ENCODE data around the gene FAU.
"Not testable (repeated sequence)": the region's sequence is repeated elsewhere in the genome, so short reads cannot be mapped to it uniquely, and the experiment has no call there.

The FAU gene

DNA sequence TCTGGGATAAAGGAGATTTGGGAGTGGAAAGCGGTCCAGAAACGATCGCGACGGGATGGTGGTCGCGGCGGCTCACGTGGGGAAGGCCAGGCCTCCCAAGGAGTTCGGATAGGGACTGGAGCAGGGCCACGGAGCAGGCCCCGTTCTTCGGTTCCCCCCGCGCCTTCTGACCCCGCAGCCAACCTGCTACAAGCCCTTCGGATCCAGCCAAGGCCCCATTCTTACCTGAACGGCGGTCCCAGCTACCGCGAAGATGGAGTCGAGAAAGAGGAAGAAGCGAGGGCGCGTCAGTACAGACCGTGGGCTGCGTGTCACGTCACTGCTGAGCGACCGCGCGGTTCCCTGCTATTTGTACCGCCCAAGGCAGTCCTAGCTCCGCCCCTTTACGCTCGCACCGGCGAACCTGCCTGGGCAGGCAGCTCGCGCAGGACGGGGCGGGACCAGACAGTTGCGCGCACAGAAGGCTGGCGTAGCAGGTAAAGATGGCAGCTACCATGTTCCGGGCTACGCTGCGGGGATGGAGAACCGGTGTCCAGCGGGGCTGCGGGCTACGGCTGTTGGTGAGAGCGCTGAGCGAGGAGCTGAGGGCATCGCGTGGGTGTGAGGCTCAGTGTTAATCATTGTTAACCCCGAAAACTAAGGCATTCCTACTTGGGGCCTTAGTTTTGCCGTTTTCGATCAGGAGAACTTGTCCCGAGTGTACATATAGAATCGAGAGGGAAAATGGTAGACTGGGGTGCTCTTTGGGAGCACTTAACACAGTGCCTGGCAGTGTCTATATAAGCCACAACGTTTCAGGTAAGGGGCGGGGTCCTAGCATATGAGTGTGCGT is at the start of gene FAU, which contains the start of gene MRPL49:
Gene FAU, minus strand, starts transcription at position 270 of the 832 bp plus-strand sequence. CDS start 321 bp downstream, outside the sequence.
Gene MRPL49, plus strand, starts transcription at position 457 of the 832 bp plus-strand sequence. Its CDS starts 26 bp downstream, at position 483.
- peak; percentile 97 for DNase-seq (ENCODE audit: low read depth)

DNA sequence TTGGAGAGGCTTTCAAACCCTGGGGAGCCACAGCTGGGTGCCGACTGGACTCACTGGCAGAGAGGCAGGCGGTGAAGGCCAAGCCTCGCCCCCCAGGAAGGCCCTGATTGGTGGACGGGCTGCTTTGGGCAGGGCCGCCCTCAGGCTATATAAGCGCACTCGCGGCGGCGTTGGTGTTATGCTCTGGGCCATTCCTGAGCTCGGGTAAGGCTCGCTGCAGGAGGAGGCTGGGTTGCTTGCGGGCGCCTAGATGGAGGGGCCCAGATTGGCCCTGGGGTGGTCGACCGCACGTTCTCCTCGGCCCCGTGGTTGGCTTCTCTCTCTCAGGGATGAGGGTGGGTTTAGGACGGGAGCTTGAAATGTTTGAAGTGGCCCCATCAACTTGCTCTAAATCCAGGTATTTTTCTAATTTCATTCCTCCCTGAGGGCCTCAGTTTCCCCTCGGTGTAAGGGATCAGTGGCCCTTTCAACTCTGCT is 48.2 kb upstream of the FAU start, which contains the start of gene SPDYC:
Gene SPDYC, plus strand, starts transcription at position 176 of the 477 bp plus-strand sequence. CDS start 1,125 bp downstream, outside the sequence.
- no peak for DNase-seq (ENCODE audit: low read depth)

DNA sequence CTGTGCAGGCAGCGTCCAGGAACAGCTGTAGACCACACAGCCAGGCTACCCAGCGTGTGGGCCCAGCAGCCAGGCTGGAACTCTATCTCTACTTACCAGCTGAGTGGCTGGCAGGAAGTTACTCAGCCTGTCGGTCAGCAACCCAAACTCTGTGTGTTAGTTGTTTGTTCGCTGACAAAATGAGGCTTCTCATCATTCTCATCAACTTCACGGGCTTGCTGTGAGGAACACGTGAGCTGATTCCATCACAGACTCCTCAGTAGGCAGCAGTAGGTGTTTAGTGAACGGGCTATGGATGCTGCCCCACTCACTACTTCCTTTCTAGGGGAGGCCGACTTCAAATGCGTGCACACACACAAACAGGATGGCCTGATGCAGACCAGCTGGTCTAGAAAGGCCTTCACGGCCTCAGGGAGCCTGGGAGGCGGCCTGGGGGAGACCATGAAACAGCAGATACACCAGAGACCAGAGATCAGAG is 47.3 kb upstream of the FAU start:
- no peak for DNase-seq (ENCODE audit: low read depth)

DNA sequence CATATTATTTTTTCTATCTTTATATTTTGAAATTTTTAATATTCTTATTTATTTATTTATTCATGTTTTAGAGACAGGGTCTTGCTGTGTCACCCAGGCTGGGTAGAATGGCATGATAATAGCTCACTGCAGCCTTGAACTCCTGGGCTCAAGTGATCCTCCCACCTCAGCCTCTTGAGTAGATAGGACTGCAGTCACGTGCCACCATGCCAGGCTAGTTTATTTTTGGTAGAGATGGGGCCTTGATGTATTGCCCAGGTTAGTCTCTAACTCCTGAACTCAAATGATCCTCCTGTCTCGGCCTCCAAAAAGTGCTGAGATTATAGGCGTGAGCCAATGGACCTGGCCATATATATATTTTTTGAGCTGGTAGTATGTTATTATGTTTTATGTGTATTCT is 45.7 kb upstream of the FAU start:
- no peak for DNase-seq (ENCODE audit: low read depth)

DNA sequence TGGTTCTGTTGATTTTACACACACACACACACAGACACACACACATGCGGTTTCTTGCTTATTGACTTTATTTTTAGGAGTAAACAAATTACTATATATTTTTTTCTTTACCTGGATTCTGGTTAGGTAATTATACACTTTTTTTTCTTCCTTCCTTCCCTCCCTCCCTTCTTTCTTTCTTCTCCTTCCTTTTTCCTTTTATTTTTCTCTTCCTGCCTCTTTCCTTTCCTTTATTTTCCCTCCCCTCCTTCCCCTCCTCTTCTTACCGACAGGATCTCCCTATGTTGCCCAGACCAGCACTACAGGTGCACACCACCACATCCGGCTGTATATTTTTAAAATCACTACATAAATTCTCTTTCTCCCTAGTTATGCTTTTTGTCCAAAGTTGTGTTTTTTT is 45.0 kb upstream of the FAU start:
- no peak for DNase-seq (ENCODE audit: low read depth)

DNA sequence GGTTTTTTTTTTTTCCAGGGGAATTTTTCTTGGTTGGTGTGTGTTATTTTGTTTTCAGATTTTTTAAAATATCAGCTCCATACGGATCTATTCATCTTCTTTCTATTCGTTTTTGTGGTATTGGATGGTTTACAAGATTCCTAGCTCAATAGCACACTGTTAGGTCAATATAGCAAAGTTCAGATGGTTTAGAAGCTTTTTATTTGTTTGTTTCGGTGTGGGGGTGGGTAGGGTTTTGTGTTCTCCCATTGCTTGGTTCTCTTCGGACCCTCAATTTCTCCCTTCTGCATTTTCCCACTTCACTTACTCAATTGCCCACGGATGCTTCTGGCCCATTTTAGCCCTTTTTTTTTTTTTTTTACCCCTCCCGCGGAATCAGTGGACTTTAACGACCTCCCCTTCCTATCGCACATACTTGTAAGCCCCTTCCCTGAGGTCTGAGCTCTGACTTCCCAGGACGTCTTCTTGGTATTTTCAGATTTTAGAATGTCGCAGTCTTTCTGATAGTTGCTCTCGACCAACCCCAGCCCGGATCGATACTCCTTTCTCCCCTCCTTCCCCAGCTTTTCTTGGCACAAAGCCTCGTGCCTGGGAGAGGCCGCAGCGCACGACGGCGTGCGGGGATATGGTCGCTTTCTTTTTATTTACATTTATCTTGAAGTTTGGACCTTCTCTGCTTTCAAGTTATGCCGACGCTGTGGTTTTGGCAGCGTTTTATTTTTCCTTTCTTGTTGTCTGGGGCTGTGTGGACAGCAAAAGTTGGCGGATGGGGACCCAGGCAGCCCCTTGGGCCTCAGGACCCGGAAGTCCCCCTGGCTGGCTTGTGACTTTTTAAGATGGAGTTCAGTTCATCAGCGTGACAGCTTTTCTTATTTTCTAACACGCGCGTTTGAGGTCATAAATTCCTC is 43.7 kb upstream of the FAU start:
- no peak for DNase-seq (ENCODE audit: low read depth)

DNA sequence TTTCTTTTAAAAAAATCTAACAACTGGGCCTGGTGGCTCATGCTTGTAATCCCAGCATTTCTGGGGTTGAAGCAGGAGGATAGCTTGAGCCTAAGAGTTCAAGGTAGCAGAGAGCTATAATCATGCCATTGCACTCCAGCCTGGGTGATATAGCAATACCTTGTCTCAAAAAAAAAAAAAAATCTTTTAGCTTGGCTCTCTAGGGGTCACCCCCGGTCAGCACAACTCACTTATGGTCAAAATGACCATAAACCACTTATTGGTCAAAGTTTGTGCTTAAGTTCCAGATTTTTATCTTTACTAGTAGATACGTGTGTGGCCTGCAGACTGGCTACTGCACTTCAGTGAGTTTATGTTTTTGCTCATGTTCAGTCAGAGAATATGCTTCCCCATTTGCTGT is 41.8 kb upstream of the FAU start:
- no peak for DNase-seq (ENCODE audit: low read depth)

DNA sequence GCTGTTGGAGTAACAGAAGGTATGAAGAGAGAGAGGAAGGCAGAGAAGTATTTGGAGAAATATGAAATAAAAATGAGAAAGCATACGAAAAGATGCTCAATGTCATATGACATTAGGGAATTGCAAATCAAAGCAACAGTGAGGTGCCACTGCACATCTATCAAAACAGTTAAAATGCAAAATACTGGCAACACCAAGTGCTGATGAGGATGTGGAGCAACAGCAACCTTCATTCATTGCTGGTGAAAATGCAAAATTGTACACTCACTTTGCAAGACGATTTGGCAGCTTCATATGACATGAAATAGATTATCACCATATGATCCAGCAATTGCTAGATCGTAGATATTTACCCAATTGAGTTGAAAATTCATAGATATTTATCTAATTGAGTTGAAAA is 38.7 kb upstream of the FAU start:
- DNase-seq (ENCODE audit: low read depth) = no peak

DNA sequence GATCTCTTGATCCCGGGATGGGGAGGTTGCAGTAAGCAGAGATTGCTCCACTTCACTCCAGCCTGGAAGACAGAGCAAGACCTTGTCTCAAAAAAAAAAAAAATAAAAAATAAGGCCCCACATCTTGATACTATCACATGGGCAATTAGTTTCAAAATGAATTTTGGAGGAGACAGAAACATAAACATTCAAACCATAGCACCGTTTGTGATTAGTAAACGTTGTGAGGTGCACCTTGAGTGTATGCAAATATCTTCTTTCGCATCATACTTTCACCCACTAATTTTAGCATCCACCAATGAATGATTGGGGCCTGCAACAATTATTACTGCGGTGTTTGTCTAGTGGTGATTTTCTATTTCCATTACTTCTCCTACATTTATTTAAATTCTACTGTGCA is 37.1 kb upstream of the FAU start:
- no peak for DNase-seq (ENCODE audit: low read depth)

DNA sequence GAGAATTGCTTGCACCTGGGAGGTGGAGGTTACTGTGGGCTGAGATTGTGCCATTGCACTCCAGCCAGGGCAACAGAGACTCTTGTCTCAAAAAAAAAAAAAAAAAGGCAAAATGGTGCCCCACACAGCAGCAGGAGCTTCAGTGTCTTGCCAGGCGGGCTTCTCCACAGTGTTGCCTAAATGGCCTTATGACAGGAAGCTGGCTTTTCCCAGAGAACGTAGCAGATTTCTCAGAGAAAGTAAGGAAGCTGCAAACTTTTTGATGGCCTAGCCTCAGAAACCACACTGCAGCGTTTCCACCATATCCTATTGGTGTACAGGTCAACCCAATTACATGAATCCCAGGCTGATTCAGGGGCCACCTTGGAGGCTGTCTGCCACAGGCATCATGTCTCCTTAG is 35.4 kb upstream of the FAU start:
- DNase-seq (ENCODE audit: low read depth) = no peak

DNA sequence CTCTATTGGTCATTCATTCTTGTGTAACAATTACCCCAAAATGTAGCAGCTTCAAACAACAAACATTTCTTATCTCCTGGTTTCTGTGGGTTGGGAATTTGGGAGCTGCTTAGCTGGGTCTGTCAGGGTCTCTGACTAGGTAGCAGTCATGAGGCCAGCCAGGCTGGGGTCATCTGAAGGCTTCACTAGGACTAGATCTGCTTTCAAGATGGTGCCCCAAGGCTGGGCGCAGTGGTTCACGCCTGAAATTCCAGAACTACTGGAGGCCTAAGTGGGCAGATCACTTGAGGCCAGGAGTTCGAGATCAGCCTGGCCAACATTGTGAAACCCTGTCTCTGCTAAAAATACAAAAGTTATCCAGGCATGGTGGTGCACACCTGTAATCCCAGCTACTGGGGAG is 35.0 kb upstream of the FAU start:
- no peak for DNase-seq (ENCODE audit: low read depth)

DNA sequence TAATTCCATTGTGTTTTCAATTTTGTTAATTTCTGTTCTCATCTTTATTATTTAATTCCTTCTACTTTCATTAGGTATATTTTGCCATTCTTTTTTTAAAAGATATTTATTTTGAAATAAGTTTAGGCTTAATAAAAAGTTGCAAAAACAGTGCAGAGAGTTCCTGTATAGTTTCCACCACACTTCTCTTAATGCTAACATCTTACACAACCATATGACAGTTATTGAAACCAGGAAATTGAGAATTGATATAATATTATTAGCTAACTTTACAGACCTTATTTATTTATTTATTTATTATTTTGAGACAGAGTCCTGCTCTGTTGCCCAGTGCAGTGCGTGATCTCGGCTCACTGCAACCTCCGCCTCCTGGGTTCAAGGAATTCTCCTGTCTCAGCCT is 34.3 kb upstream of the FAU start:
- DNase-seq (ENCODE audit: low read depth) = no peak

DNA sequence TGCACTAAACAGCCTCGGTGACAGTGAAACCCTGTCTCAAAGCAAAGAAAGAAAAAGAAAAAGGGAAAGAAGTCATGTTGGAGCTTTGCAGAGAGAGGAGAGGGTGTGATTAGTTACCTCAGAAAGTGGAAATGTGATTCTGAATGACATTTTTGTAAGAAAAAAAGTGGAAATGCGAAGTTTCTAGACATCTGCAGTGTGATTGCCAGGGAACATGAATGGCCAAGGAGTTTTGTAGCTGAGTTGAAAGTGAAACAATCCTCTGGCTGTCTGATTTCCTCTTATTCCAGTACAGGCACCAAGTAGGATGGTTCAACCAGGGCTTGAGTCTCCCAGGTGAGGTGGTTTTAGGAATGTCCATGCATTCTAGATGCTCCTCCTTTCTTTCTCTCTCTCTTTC is 30.2 kb upstream of the FAU start:
- no peak for DNase-seq (ENCODE audit: low read depth)

DNA sequence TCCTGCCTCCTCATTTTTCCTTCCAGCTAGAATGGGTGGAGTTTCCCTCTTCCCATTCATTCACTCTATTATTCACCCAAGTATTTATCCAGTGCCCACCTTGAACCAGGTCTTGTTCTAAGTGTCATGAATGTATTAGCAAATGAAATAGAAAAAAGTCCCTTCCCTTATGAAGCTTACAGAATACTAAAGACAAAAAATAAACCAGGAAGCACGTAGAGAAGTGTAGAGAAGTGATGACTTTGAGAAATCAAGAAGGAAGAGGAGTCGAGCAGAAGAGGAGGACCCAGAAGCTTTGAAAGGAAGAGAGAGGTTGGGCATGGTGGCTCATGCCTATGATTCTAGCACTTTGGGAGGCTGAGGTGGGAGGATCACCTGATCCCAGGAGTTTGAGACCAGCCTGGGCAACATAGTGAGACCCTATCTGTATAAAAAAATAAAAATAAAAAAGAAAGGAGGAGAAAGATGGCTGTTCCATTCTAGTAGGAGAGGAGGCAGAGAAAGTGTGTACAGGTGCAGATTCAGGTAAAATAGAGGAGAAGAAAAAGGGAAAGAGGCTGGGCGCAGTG is 29.5 kb upstream of the FAU start:
- no peak for DNase-seq (ENCODE audit: low read depth)

DNA sequence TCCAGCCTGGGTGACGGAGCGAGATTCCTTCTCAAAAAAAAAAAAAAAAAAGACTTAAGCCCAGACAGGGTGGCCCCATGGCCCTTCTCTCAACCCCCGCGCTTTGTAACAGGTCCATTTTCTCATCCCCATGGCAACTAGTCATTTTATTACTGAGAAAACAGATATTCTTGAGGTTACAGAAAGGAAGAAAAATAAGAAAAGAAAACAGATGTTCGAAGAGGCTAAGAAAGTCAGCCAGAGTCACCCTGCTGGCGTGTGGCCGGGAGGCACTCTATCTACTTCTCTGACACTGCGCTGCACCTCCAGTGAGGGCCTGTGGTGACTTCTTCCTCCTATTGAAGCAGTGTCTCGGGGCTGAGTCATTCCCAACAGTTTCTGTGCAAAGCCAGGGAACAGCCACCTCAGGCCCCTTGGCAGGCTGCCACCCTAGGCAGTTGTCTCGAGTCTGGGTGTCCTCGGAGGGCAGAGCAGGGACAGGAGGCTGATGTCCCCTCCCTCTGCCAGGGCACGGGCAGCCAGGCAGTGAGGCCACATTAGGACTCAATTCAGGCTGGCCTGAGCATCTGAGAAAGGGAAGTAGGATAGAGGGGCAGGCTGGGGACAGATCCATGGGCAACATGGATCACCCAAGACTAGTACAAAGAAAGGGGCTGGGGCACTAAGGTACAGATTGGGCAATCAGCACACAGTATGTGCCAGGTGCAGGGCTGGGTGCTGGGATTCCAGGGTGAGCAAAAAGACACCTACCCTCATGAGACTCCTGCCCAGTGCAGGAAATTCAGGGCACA is 28.8 kb upstream of the FAU start:
- no peak for DNase-seq (ENCODE audit: low read depth)

DNA sequence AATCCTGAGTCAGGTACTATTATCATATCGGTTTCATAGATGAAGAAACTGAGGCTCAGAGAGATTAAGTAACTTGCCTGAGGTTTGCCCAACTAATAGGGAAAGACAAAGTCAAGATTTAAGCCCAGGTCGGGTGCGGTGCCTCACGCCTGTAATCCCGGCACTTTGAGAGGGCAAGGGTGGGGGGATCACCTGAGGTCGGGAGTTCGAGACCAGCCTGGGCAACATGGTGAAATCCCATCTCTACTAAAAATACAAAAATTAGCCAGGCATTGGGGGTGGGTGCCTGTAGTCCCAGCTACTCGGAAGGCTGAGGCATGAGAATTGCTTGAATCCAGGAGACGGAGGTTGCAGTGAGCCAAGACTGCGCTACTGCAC is 28.2 kb upstream of the FAU start:
- not testable (repeated sequence) for DNase-seq (ENCODE audit: low read depth)

DNA sequence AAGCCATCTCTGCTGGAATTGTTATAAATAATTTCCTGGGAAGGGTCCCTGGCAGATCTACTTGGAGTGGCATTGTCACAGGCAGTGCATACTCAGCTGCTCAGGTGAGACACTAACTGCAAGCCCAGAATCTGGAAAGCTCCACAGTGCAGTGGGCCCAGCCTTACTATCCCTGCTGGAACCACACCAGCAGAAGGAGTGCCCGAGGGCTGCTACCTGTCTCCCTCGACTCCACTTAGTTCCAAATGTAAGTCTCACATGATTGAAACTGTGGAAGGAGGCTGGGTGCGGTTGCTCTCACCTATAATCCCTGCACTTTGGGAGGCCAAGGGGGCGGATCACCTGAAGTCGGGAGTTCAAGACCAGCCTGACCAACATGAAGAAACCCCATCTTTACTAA is 26.7 kb upstream of the FAU start:
- DNase-seq (ENCODE audit: low read depth) = no peak

DNA sequence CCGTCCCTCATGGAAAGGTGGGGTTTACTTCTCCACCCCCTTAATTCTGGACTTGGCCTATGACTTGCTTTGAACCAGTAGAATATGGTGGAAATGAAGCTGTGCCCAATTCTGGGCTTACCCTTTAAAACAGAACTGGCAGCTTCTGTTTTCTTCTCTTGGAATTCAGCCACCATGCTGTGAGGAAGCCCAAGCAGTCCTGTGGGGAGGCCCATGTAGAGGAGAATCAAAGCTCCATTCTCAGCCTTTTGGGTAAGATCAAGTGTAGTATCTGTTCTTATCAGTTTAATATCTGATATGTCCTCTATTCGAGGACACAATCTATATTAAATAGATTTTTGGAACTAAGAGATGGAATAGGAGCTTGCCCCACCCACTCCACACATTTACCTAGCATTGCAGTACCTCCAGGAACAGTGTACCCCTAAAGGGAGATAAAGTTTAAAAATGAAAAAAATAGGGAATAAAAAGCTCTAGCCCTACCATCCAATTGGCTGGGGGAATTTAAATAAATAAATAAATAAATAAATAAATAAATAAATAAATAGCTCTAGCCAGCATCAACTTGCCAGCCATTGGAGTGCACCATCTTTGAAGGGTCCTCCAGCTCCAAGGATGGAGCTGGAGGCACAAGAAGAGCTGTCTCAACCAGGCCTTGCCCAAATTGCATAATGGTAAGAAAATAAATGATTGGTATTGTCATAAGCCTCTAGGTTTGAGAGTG is 25.6 kb upstream of the FAU start:
- DNase-seq (ENCODE audit: low read depth) = no peak

DNA sequence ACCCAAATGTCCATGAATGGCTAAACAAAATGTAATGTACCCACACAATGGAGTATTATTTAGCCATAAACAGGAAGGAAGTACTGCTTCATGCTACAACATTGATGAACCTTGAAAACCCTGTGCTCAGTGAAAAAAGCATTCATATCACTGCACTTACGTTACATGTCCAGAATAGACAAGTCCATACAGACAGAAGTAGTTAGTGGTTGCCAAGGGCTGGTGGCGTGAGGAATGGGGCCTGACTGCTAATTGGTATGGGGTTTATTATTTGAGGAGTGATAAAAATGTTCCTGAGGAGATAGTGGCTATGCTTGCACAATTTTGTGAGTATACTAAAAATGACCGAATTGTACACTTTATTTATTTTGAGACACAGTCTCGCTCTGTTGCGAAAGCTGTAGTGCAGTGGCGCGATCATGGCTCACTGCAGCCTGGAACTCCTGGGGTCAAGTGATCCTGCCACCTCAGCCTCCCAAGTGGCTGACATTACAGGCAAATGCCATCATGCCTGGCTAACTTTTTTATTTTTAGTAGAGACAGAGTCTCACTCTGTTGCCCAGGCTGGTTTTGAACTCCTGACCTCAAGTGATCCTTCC is 20.1 kb upstream of the FAU start:
- DNase-seq (ENCODE audit: low read depth) = no peak

DNA sequence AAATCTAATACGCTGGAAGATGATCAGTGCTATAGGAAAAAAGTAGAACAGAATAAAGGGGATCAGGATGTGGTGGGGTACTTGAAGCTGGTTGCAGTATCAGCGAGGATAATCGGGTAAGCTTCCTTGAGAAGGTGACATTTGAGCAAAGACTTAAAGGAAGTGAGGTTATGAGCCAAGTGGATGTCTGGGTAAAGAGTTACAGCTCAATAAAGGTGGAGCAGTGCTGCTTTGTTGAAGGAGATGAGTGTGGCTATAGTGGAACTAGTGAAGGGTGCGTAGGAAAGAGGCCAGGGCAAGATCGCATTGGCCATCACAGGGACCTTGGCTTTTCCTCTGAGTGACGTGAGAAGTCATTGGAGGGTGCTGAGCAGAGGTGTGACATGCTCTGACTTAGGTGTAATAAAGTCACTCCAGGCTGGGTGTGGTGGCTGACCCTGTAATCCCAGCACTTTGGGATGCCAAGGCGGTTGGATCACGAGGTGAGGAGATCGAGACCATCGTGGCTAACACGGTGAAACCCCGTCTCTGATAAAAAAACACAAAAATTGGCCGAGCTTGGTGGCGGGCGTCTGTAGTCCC is 14.7 kb upstream of the FAU start:
- no peak for DNase-seq (ENCODE audit: low read depth)
